CD4-positive, alpha-beta T cell treated with Interleukin-17A for 1 hour (primary cell): ENCODE results near the gene HOATZ.

ENCODE experiments used
- DNase-seq: peaks from one replicate; pipeline ENCODE4 v3.0.0-alpha.2; 2020

HOATZ gene

DNA sequence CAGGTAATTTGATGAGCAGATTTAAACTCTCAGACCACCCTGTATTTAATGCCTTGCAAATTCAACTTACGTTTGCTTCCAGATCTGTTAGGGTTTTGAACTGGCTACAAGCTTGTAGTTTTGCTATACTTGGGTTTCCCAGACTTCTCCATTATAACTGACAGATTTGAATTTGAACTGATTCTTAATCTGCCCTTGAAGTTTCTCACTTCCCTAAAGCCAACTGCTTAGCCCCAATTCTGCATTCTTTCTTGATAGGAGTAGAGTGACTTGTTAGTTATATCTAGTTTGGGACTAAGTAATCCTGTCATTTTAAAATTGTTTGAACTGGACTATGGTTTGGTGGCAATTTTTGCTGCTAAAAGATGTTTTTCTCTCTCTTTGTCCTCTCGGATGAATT is 35.7 kb downstream of the HOATZ start:
- no peak for DNase-seq

DNA sequence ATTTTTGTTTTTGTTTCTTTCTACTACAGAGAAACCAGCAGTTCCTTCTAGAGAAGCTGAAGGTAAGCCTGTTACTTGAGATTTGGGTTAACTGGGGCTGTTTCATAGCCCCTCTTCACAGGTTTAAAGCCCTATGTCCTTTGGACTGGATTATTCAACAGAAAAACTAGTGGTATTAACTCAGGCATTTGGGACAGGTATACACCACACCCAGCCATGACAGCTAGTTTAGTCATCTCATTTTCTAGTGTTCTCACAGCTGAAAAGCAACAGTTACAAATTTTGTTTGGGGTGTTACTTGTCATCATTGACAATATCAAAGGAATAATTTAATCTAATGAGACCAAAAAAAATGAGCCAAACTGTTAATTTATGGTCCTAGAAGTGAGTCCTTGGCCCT is 40.0 kb downstream of the HOATZ start:
- no peak for DNase-seq

DNA sequence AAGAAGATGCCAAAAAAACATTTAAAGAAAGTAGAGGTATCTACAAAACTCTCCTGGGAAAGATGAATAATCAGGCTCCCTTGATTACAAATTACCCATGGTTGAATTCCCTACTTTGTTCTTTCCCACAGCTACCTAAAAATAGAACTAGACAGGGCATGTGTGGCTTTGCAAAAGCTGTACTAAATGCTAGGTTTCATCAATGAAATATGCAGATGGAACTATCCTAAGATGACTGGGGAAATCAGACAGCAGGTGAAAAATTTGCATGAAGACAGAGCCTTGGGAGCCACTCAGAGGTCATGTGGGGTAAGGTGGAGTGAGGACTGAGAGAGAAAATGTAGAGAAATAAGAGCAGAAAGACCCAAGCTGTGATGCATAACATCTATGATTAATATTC is 40.7 kb downstream of the HOATZ start:
- no peak for DNase-seq

DNA sequence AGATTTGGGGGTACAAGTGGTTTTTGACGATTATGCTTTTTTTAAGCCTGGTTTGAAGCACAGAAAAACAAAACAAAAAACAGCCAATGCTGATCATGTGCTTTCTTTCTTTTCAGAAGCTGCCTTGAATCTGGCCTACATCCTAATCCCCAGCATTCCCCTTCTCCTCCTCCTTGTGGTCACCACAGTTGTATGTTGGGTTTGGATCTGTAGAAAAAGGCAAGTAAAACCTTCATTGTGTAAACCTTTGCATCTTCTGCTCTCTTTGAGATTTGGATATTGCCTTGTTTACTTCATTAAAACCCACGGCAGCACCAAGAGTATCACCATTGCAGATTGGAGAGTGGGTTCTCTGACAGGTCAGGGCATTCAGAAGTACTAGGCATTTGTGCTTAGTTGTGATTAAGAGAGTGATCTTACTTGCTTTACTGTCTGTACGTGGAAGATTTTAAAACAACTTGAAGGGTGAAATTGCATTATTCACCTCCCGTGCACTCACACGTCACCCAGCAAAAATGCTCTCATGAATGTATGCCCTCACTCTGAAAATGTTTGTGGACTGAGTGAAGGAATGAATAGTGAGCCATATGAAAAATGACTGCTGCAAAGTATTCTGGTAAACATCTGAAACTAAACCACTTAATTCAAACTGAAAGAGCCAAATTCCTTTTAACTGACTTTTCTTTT is 43.0 kb downstream of the HOATZ start:
- no peak for DNase-seq

DNA sequence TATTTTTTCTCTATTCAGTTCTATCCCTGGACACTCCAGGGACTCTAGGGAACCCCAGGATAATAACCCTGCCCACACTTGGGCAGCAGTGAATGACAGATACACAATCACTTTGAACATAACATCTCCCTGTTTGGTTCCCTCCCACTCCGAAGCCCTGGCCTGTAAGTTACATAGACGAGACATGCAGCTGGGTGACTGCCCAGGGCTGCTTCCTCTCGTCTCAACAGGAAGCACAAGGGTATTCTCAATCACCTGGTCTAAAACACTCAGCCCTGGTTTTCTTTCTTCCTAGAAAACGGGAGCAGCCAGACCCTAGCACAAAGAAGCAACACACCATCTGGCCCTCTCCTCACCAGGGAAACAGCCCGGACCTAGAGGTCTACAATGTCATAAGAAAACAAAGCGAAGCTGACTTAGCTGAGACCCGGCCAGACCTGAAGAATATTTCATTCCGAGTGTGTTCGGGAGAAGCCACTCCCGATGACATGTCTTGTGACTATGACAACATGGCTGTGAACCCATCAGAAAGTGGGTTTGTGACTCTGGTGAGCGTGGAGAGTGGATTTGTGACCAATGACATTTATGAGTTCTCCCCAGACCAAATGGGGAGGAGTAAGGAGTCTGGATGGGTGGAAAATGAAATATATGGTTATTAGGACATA is 45.4 kb downstream of the HOATZ start:
- no peak for DNase-seq

DNA sequence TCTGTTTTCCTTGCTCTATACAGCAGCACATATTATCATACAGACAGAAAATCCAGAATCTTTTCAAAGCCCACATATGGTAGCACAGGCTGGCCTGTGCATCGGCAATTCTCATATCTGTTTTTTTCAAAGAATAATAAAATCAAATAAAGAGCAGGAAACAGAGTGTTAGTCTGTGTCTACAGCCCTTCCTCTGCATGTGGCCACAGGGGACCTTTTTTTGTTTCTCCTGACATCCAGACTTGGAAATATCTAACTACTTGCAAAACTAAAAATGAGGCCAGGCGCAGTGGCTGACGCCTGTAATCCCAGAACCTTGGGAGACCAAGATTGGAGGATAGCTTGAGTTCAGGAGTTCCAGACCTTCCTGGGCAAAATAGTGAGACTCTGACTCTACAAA is 46.2 kb downstream of the HOATZ start:
- no peak for DNase-seq

DNA sequence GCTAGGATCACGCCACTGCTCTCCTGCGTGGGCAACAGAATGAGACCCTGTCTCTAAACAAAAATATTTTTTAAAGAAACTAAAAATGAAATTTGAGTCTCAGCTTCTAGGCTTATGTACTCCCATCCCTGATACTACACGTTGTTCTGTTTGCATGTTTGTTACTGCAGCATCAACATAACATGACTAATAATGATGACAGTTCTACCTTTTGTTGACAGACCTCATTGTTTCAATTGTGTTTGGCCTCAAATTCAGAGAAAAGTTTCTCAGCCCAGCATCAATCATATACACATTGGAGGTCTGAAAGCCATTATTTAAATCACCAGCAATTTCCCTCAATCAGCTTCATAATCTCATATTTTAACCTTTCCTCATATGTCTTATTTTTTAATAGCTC is 46.7 kb downstream of the HOATZ start:
- DNase-seq = no peak

DNA sequence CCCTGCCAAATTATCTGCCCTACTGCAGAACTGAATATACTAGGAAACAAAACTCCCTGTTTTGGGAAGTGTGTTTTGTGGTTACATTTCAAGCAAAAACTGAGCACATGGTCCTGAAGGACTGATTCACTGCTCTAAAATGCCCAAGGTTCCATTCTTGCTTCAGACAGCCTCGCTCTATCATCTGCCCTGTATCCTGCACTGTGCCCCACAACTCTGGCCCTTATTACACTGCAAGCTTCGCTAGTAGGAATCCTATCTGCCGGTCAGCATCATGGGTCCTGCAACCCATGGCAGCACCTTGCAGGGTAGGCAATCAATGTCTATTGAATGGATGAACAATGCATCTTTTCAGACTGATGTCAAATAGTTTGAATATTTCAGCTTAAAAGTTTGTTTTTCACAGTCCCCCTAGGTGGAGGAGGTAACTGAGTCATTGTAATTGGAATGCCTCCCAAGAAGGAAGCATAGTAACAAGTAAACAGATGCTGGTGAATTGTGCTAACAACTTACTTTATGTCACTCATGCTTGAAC is 47.3 kb downstream of the HOATZ start:
- DNase-seq = no peak

DNA sequence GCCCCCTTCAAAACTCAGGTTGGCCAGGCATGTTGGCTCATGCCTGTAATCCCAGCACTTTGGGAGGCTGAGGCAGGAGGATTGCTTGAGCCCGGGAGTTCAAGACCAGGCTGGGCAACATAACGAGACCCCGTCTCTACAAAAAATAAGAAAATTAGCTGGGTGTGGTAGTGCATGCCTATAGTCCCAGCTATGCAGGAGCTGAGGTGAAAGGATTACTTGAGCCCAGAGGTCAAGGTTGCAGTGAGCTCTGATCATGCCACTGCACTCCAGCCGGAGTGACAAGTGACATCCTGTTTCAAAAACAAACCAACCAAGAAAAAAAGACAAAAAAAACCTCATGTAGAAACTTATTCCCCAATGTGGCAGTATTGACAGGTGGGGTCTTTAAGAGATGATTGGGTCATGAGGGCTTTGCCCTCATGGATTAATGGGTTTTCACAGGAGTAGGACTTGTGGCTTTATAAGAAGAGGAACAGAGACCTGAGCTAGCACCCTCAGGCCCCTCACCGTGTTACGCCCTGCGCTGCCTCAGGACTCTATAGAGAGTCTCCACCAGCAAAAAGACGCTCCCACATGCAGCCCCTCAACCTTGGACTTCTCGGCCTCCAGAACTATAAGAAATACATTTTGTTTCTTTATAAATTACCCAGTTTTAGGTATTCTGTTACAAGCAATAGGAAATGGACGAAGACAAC is 48.3 kb downstream of the HOATZ start:
- DNase-seq = no peak

DNA sequence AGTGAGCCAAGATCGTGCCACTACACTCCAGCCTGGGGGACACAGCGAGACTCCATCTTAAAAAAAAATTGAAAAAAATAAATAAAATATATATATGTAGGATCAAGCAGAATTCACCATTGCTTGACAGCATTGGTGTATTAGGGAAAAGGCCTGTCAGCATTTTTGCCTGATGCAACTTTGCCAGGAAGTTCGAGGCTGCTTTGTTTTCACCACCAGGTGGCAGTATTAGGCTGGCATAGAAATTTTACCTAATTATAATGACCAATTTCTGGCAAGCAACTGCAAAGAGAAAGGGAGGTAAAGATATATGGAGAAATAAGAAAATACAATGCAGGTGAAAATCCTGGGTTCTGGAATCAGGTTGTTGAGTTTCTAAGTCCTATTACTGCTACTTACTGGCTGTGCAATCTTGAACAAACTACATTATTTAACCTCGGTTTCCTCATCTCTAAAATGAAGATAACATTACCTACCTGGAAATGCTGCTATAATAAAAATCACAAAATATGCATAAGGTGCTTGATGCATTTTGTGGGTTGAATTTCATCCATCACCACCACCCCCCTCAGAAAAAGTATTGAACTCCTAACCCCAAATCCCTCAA is 50.6 kb downstream of the HOATZ start:
- DNase-seq = peak; percentile 72

DNA sequence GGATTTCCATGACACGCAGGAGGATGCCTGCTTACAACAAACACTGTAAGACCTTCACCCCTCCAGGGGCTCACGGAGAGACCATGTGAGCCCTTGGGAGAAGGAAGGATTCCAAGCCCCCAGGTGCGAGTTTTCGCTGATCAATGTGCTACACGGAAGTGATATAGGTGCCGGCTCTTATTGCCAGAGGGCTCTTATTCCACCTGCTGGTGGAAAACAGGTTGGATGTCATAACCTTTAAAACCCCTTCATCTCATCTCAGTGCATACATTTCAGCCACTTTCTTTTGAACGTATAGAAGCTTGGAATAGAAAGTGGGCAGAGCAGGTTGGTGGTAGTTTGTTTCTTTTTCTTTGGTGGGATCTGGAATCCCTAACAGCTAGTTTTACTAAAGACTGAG is 51.7 kb downstream of the HOATZ start:
- no peak for DNase-seq

DNA sequence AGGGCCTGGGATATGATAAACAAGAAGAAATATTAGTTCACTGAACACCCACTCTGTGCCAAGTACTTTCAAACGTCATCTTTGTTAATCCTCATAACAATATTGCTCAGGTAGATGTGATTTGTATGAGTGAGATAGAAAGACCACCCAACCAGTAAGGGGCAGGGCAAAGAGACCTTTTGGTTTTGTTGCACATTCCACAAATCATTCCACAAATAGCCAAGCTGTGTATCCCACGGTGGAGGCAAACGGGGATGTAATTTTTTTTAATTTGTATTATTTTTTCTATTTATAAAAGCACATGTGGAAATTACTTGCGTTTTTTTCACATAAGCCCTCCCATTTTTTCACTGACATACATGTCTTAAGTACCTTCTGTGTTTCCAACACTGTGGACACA is 54.9 kb downstream of the HOATZ start:
- no peak for DNase-seq

DNA sequence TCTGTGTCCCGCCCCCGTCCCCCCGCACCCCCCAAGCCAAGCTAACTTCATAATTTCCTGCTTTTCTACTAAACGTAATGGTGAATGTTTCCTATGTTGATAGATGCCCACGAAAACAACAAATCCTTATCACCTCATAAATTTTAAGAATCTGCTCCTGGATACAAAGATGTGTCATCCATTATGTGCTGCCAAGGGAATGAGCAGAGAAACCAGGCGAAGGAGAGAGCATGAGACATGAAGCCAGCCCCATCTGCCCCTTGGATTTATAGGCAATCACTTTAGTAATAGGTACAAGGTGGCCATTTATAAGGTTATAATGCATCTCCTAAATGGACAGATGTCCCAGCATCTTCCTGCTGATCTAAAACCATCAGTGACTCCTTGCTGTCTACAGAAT is 56.2 kb downstream of the HOATZ start:
- DNase-seq = no peak

DNA sequence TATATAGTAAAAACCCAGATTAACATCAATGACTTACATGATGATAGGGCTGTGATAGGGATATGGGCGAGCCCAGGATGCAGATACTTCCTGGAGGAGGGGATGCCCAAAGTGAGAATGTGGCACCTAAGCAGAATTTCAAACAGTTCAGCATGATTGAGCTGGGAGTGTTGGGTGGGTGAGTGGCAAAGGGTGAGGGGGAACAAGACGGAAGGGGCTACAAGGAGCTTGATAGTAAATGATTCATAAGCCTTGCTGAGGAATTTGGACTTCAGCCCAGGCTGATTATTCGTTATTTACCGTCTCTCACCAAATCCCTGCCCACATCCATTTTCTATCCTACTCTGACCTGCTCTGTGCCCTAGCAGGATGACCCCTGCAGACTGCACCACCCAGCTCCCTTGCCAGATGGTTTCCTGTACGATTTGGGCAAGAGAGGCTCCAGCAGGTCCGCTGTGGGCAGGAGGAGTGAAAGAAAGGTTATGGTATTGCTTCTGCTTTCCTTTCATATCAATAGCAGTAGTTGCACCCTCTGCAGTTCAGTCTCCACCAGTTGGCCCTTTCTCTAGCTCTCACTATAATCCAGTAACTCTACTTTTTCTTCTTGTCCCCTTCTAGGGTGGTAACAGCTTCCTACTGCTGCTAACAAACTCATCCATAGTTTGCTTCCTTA is 57.4 kb downstream of the HOATZ start:
- DNase-seq = no peak

DNA sequence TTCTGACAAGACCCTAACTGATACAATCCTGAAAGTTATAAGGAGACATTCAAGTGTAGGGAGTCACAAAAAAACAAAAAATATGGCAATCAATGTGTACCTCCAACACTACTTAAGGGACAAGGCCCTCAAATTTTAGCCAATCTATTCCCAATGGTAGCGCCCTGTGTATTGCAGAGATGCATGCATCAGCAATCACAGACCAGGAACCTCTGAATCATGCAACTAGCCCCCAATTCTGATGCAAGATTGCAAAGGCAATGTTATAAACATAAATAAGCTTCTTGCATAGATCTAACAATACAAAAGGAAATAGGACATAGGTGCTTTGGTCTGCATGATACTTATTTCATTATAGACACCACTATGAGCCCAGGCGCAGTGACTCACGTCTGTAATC is 58.0 kb downstream of the HOATZ start:
- no peak for DNase-seq

DNA sequence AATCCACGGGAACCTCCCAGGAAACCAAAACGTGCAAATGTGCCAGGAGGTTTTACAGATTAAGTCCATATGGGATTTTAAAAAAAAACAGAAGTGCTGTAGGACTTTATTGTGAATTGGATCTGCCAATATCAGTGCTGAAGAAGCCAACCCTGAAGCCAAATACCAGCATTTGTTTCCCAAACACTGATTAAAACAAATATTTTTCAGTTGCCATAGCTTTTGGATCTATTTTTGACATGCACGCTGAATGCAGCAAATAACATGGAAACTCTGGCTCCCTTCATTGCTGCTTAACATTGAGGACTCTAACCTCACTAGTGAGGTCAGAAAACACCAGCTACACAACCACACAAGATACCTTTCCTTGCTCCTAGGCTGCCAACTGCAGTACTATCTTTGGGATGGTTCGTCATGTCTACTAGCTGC is 59.3 kb downstream of the HOATZ start:
- DNase-seq = no peak

DNA sequence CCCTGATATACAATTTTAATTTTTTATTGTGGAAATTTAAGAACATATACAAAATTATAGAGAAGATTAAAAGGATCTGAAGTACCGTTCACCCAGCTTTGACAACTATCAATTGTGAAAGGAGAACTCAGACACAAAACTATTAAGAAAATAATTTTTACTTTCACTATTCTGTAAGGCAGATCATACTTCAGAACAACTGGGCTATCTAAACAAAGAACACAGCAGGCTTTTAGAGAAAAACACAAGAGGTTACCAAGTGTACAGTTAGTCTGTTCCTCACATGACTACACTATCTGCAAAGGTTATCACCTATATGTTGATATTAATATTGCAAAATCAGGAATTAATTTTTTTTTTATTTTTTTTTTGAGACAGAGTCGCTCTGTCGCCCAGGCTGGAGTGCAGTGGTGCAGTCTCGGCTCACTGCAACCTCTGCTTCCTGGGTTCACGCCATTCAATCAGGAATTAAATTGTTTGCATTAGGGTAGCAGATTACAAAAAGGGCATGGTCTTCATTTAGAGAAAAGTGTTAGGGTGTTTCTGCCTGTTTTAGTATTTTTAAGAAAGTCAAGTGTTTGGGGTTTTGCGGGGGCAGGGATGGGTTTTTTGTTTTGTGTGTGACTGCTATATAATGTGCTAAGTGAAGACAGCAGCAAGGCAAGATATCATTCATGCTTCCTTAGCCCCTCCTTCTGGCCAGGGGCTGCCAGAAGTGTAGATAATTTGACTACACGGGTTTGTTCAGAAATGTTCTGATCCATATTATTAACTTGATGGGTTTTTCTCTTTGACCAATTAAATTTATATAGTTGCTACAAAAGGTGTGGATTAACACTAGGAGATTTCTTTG is 60.0 kb downstream of the HOATZ start:
- DNase-seq = no peak

DNA sequence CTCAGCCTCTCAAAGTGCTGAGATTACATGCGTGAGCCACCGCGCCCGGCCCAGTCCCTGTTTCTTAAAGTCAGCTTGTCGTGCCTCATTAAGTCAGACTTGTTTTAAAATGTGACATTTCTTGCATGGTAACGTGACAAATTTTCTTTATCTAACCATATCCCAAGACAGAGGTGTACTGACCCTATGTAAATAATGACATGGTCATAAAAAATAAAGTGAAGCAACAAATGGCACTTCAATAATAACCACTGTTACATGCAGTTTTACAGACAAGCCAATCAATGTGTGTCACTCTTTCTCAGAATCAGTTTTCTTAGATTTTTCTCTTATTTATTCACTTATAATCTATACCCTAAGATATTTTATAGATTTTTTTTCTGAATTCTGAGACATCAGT is 61.2 kb downstream of the HOATZ start:
- no peak for DNase-seq

DNA sequence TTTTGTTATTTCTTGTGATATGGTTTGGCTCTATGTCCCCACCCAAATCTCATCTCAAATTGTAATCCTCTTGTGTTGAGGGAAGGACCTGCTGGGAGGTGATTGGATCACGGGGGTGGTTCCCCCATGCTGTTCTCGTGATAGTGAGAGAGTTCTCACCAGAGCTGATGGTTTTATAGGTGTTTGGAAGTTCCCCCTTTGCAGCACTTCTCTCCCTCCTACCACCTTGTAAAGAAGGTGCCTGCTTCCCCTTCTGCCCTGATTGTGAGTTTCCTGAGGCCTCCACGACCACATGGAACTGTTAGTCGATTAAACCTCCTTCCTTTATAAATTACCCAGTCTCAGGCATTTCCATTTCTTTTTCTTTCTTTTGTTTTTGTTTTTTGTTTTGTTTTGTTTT is 63.2 kb downstream of the HOATZ start:
- no peak for DNase-seq

DNA sequence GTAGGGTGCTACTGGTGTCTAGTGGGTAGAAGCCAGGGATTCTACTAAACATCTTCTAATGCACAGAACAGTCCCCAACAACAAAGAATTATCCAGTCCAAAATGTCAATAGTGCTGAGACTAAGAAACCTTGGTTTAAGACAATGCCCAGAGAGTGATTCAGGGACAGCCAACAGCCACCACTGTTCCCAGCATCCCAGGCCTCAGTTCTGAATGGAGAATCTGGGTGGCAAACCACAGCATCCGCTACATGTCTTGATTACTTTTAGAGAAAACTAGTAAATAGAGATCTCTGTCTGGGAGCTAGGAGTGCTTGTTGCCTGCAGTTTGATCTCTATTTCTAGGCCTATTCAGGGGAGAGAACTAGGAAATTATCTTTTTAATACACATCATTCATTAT is 66.8 kb downstream of the HOATZ start:
- no peak for DNase-seq

DNA sequence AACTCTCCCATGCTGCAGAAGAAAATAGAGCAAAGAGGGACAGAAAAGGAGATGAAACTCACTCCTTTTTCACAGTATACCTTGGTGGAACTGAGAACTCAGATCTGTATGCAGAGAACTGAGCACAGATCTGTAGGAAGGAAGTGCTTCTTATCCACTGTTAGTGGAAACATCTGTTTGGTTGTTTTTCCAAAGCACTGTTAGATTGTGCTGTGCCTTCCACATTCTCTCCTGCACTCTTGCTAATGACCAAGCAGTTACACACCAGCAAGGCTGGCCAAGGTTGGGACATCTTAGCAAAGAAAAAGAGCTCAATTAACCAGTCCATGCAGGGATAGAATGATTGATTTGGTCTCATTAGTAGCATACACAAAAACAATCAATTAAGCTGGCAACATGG is 67.6 kb downstream of the HOATZ start:
- no peak for DNase-seq

DNA sequence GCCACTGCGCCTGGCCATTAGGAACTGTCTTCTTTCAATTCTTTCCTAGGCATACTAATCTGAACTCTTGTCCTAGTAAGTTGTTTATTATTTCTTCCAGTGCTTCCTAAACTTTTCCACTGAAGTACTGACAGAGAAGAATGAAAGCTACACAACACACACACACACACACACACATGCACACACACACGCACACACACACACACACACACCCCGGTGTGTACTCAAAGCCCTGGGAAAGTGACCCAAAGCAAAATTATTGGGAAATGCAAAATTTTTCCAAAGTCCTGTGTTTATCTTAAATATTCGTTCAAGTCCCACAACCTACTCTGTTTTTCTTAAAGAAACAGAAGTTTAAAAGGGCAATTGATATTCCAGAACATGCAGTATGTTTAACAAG is 68.3 kb downstream of the HOATZ start:
- DNase-seq = no peak
